KOPT-K1 (cell line): ENCODE data around the gene TCTN2.

Experiments
- H3K27ac ChIP-seq: fragments of 200-600 bp; sonication (generic); 2 replicates; pipeline ENCODE4 v1.5.1; 2016; ENCODE audit warnings: antibody characterized with exemption, mild to moderate bottlenecking, low read depth, low read length; ENCODE audit not compliant: poor library complexity, severe bottlenecking
- H3K36me3 ChIP-seq: fragments of 200-600 bp; sonication (generic); 2 replicates; pipeline ENCODE4 v1.5.1; 2017; ENCODE audit warnings: antibody characterized with exemption, mild to moderate bottlenecking, low read length, moderate library complexity; ENCODE audit not compliant: insufficient read depth
- H3K9me3 ChIP-seq: fragments of 200-600 bp; sonication (generic); 2 replicates; pipeline ENCODE4 v1.5.1; 2017; ENCODE audit warnings: antibody characterized with exemption, low read length, mild to moderate bottlenecking; ENCODE audit not compliant: insufficient read depth, poor library complexity, severe bottlenecking

TCTN2 gene

DNA sequence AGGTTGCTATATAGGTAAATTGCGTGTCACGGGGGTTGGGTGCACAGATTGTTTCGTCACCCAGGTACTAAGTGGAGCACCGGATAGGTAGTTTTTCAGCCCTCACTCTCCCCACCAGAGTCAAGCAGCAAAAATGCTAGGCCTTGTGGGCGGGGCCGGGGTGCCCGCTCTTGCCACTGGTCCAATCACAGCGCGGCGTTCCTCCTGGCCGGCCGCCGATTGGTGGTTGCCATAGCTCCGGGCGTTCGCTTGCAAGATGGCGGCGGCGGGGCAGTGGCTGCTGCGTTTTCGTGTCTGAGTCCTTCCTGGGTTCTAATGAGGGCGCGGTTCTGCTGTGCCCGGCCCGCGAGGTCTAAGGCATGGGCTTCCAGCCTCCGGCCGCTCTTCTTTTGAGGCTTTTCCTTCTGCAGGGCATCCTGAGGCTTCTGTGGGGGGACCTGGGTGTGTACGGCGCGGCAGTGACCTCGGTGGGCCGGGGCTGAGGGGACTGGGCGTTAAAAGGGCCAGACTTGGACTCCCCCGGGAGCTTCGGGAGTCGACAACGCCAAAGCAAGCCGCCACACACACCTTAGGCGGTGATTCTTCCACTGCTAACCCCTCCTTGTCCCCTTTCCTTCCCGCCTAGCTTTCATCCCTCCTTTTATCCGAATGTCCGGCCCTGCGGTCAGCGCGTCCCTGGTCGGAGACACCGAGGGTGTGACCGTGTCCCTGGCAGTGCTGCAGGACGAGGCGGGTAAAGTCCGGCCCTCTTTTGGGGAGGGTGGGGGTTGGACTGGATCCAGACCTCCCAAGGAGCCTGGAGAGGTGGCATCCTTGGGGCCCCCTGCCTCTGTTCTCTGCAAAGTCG is at the start of gene TCTN2:
Gene TCTN2 (plus strand): TSS at position 232 of the 847 bp plus-strand sequence. CDS start 128 bp downstream, at position 360.
- Histone ChIP-seq H3K36me3 (no peaks in the 10 kb centered on the region), H3K27ac (peak within 1 kb of the TSS; percentile 40), H3K9me3 (no peaks in the 10 kb centered on the region)

DNA sequence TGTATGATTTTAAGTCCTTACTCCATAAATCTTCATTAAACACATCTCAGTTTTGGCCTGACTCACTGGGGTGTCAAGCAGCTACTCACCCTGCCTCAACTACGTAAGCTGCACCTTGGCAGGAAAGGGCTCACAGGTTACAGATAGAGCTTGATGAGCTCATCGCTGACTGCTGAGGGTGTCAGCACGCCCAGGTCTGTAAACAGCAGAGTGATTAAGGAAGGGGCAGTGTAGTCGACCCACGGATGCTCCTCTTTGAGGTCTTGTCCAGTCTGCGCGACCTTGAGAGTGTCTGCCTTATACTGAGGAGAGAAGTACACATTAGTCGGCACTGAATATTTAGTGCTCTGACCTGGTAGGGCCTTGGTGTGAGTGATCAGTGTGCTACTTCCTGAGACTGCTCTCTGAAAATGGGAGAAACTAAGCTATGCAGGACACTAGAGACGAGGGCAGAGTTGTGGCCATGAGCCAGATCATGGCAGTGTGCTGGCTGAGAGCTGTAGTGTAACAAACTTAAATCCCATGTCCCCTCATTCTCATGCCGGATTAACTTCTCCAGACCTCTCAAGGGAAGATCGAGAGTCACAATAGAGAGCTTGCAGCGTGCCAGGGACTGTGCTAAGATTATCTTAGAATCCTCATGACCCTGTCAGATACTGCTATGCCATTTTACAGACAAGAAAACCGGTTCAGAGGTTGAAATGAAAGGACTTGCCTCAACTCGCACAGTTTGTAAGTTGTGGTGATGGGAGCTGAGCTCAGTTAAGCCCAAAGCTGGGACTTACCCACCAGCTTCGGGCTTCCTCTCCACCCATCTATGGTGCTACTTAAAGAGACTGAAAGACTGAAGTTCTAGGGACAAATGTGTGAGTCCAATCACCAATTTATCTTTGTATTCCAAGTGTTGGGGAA is 49.0 kb upstream of the TCTN2 start:
- Histone ChIP-seq H3K27ac (no peak overlapping the region), H3K36me3 (peaks cover 98% of the 10 kb centered on the region), H3K9me3 (no peaks in the 10 kb centered on the region)

DNA sequence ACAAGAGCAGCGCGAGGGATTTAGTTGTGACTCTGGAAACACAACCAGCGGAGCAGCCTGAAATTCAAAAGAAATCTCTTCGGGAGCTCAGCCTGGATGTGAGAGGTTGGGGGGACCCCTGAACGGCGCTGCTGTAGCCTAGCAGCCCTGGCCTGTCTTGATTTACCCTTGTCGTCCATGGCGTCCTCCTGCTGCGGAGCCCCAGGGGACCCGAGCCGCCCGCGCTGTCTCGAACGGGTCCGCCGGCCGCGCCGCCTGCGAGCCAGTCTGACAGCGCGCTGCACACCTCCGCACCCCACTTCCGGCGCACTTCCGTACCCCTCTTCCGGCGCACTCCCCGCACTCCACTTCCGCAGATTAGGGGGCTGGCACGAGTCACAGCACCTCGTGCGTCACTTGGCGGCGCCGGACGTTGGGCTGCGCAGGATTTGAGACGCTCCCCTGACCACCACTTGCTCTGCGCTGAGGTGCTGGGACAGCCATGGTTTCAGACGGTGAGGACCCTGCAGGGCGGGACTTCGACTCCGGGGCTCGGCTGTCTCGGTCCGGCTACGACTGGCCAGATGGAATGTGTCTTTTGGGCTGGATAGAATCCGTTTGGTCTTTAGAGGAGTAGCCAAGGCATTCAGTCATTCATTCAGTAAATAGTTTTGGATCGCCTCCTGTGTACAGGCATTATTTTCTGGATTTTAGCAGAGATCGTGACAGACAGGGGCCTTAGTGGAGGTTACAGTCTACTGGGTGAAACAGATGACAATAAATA is 37.4 kb upstream of the TCTN2 start, which contains the start of the genes EIF2B1 and GTF2H3:
Gene EIF2B1 (minus strand): TSS at position 308 of the 763 bp plus-strand sequence. CDS start 129 bp downstream, at position 179.
Gene GTF2H3 (plus strand): TSS at position 451 of the 763 bp plus-strand sequence. CDS start 31 bp downstream, at position 482.
- H3K36me3 ChIP-seq: peaks cover 38% of the 10 kb centered on the region
- peak within 1 kb of the TSS; percentile 80 for H3K27ac ChIP-seq
- no peaks in the 10 kb centered on the region for H3K9me3 ChIP-seq

DNA sequence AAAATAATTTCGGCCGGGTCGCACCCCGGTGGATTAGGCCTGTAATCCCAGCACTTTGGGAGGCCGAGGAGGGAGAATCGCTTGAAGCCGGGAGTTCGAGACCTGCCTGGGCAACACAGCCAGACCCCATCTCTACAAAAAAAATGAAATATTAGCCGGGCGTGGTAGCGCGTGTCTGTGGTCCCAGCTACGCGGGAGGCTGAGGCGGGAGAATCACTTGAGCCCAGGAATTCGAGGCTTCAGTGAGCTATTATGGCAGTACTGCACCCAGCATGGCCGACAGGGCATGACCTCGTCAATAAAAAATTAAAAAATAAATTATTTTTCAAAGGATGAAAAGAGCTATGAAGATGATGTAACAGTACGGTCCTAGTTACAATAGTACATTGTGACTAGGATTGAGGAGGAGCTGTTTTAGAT is 36.8 kb upstream of the TCTN2 start:
- H3K27ac ChIP-seq: peak overlapping the region; percentile 80
- peaks cover 32% of the 10 kb centered on the region for H3K36me3 ChIP-seq
- no peaks in the 10 kb centered on the region for H3K9me3 ChIP-seq

DNA sequence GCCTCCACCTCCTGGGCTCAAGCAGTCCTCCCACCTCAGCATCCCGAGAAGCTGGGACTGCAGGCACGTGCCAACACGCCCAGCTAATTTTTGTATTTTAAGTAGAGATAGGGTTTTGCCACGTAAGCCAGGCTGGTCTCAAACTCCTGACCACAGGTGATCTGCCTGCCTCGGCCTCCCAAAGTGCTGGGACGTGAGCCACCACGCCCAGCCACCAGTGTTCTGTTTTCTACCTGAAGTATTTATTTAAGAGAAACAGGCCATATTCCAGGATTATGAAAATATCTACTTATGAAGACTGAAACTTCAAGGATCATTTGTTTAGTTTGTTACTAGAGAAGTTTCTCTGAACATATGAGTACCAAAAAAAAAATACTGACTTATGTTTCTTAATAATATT is 27.0 kb upstream of the TCTN2 start:
- peaks cover 89% of the 10 kb centered on the region for H3K36me3 ChIP-seq
- no peak overlapping the region for H3K27ac ChIP-seq
- no peaks in the 10 kb centered on the region for H3K9me3 ChIP-seq

DNA sequence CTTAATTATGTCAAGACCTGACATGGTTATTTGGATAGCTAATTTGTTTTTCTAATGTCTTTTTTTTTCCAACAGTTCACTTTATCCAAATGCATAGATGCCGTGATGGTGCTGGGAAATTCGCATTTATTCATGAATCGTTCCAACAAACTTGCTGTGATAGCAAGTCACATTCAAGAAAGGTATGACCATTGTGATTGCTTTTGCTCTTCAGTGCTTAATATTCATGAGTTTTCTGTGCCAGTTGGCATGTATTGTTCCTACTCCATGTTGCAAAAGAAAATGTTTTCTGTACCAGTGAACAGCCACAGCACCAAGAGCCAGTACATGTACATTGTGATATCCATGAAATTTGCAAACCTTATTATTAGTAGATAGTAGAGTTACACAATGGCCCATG is 25.5 kb upstream of the TCTN2 start:
- Histone ChIP-seq H3K9me3 (no peaks in the 10 kb centered on the region), H3K36me3 (peaks cover 96% of the 10 kb centered on the region), H3K27ac (no peak overlapping the region)

DNA sequence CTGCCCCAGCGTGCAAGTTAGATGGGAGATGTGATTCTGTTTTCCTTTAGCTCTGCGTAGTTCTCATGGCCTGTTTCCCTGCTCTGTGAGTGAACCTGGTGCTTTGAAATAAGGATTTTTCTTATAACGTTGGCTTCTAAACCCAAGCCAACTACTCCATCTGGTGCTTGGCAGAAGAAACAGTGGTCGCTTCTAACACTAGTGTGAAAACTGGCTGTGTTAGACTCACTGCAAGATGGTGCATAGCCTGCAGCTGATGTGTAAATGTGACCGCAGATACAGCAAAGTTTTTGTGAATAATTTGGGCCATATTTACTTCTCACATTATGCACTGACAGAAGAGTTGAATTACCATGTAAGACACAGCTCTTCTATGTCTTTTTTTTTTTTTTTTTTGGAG is 25.0 kb upstream of the TCTN2 start:
- Histone ChIP-seq H3K36me3 (peaks cover 96% of the 10 kb centered on the region), H3K9me3 (no peaks in the 10 kb centered on the region)

DNA sequence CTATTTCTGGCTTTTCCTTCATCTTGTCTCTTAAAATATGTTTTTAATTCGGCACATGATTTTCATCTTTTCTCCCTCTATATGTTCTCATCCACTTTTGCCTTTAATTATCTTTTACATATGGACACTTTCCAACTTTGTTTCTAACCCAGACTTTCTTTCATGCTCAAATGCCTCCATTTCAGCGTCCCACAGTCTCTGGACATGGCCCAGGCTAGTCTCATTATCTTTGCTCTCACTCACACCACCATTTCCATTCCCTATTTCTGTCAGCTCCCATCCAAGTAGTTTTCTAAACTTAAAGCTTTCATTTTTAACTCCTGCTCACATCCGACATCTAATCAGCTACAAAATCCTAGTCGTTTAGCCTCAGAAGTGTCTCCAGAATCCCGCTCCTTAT is 22.5 kb upstream of the TCTN2 start:
- no peaks in the 10 kb centered on the region for H3K9me3 ChIP-seq
- H3K27ac ChIP-seq: no peak overlapping the region
- H3K36me3 ChIP-seq: peaks cover 96% of the 10 kb centered on the region

More for the DNA sequence above, 25.0 kb upstream of the TCTN2 start:
- H3K27ac ChIP-seq: no peak overlapping the region

DNA sequence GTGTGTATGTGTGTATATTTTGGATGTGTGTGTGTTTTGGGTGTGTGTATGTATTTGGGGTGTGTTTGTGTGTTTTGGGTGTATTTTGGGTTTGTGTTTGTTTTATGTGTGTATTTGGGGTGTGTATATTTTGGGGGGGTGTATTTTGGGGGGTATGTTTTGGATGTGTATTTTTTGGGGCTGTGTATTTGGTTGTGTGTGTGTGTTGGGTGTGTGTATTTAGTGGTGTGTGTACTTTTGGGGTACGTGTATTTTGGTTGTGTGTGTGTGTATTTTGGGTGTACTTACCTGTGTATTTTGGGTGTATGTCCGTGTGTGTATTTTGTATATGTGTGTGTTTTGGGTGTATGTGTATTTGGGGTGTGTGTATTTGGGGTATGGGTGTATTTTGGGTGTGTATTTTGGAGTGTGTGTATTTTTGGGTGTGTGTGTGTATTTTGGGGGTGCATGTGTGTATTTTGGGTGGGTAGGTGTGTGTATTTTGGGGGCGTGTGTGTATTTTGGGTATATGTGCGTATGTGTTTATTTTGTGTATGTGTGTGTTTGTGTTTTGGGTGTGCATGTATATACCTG is 16.7 kb upstream of the TCTN2 start:
- no peaks in the 10 kb centered on the region for H3K9me3 ChIP-seq
- peaks cover 98% of the 10 kb centered on the region for H3K36me3 ChIP-seq
- no peak overlapping the region for H3K27ac ChIP-seq

DNA sequence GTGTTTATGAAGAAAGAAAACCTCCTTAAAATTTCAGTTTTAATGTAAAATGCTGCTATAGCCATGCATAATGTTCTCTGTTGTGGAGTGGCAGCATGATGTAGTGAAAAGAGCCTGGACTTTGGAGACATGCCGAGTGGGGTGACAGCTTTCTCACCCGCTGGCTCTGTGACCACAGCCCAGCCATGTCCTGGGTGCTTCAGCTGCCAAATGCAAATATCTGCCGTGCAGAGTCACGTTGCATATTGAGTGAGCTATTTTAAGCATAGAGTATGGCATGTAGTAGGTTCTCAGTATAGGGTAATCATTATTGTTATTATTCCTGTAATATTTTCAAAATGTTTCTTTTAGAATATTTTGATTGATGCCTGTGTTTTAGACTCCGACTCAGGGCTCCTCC is 15.5 kb upstream of the TCTN2 start:
- Histone ChIP-seq H3K27ac (no peak overlapping the region), H3K36me3 (peaks cover 98% of the 10 kb centered on the region)

DNA sequence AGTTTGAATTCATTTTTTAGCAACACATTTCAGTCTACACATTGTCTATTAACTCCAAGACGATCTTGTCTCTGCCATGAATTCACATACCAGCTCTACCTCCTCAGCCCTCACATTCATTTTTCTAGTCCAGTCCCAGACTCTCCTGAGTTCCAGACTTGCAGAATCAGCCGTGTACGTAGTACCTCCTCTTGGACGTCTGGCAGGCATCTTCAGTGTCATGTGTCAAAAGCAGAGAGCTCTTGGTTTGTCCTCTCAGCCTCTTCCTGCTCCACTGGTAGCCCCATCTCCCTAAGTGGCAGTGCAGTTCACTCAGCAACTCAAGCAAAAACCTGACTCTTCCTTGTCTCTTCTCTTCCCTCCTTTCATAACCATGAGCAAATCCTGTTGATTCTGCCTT is 14.5 kb upstream of the TCTN2 start:
- Histone ChIP-seq H3K36me3 (peaks cover 98% of the 10 kb centered on the region), H3K9me3 (no peaks in the 10 kb centered on the region), H3K27ac (no peak overlapping the region)

More for the DNA sequence above, 15.5 kb upstream of the TCTN2 start:
- no peaks in the 10 kb centered on the region for H3K9me3 ChIP-seq

DNA sequence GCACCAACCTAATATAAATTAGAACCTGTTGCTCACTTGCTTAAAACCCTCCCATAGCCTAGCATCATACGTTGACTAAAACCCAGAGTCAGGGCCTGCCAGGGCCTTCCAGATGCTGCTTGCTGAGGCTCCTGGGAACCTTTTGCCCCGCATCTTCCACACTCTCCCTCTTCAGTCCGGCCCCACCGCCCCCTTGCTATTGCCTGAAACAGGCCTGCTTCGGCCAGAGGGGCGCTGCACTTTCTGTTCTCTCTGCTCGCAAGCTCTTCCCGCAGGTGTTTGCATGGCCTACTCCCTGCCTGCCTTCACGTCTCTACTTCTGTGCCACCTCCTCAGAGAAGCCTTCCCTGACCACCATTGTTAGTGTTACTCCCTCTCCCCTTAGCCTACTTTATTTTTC is 13.7 kb upstream of the TCTN2 start:
- no peak overlapping the region for H3K27ac ChIP-seq
- peaks cover 93% of the 10 kb centered on the region for H3K36me3 ChIP-seq
- no peaks in the 10 kb centered on the region for H3K9me3 ChIP-seq

DNA sequence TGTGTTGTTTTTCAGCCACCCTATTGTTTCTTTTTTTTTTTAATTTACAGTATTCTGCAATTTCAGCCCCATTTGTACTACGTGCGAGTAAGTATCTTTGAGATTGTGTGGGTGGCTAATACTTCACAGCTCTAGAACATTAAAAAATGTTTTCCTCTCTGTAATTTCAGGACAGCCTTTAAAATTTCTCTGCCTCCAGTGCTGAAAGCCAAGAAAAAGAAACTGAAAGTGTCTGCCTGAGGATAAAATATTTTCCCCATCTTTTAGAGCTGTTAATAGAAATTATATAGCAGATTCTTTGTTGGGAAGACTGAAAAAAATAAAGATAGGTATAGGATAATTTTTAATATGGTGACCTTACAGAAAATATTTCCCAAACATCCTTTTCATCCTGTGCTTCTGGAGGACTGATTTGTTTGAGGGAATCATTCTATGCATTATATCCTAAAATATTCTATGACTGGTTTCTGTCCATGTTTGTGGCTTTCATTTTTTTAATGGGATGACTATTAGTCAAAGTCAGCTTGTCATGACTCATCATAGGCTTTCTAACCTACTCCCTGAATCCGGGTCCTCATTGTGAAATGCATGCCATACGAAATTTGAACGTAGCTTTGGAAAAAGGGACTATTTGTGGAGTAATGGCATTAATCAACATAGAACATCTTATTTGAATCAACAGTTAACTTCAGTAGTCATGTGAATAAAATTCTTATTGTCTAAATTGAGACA is 10.8 kb upstream of the TCTN2 start:
- Histone ChIP-seq H3K27ac (no peak overlapping the region), H3K9me3 (no peaks in the 10 kb centered on the region), H3K36me3 (peaks cover 84% of the 10 kb centered on the region)

DNA sequence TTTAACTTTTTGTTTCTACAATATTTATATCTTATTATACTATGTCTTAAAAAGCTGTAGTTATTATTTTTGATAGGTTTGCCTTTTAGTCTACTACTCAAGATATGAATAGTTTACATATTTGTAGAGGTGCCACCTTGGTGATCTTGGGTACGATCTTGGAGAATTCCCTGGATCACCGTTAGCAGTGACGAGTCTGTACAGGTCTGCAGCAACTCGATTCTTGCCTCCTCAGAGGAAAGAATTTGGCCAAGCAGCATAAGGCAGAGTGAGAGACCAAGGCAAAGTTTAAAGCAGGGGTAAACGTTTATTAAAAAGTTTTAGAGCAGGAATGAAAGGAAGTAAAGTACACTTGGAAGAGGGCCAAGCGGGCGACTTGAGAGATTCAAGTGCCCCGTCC is 3.1 kb upstream of the TCTN2 start:
- H3K27ac ChIP-seq: no peak overlapping the region
- H3K9me3 ChIP-seq: no peaks in the 10 kb centered on the region
- peaks cover 16% of the 10 kb centered on the region; the same call in 1 of the 2 replicates for H3K36me3 ChIP-seq
